ENCODE results near the gene C5orf15. TPM values are rescaled to one million over a fixed set of nuclear protein-coding genes. Genes with fewer than 3 reads are reported as not detected.
"Not testable (repeated sequence)": the region's sequence is repeated elsewhere in the genome, so short reads cannot be mapped to it uniquely, and the experiment has no call there.

The C5orf15 gene
- polyA plus RNA-seq, 5 donors, result 92.5 to 131 (median 126) TPM

GRCh38 chr5:133967698-133968203 lies 674 bp downstream of the C5orf15 start:
- DNase-seq, result no peak

DNA sequence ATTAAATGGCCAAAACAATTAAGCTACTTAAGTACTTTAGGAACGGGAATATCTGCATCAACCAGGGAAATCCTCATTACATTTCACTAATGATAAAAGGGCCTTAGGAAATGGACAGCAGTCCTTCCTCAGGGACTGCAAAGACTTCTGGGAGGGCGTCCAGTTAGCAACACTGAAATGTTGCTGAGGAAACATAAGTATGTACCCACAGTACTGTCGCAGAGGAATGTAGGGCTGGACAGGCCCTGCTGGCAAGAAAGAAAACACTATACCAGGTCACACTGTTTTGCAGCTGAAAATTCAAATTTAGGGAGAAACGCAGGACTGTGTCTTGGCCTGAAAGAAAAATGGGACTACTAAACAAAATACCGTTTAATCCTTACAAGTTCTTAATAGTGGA lies 1.3 kb downstream of the C5orf15 start:
- no peak for DNase-seq

GRCh38 chr5:133966090-133966489 lies 2.3 kb downstream of the C5orf15 start:
- DNase-seq, result no peak

- no peak for DNase-seq
These were observed 4.8 kb downstream of the C5orf15 start for GRCh38 chr5:133963493-133964128.

DNA sequence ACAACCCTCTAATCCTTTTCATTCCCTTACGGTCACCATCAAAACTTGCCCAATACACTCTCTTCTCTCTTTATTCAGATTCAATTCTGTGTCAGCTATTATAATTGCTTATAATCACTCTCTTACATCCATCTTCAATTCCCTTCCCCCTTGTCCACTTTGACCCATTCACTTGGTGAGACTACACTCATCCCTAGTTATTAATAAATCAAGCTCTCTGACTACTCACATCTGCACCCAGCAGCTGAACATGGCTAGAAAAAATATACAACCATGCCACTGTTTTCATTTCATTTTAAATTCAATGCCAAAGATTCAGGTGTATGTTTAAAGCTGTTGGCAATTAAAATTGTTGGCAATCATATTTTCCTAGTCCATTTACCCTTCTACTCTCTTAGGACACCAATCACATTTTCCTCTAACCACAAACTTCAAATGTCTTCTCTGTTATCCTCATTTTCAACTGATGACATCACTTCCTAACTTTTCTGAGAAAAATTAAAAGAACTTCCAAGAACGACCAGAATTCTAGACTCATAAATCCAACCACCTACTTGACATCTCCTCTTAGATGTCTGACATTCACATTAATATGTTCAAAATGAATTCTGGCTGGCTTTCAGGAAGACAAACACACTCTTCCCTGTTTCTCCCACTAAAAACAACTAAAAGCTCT lies 5.5 kb downstream of the C5orf15 start:
- no peak for DNase-seq

DNA sequence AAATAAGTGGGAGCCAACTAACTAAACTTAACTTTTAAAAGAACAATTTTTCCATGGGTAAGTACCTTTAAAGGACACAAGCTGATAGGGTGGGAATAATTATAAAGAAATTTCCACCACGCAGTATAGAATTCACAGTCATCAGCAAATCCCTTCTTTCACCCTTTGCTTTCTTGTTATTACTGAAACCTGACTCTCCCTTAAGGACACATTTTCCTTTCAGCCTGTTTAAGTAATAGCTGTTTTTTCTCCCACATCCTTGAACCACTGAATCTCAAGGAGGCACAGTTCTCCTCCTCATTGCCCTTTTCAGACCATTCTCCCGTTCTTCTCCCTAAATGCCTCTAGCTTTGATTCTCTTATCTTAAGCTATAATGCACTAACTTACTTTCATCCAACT lies 6.3 kb downstream of the C5orf15 start:
- DNase-seq, result no peak

DNA sequence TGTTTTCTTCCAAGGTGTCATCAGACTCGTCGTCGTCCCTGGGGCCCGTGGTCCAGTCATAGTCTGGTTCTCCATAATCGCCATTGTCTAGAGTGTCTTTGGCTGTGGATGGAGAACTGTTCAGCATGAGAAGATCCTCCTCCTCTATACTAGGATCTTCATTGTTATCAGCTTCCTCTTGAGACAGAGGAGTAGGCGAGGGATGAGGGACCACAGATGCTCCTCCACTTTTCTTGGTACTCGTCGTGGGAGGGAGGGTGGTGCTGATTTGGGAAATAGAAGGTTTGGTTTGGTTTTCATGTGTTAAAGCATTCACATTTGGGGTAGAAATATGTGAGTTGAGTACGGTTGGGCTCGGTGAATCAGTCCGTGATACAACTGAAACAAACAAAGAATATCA lies 8.8 kb downstream of the C5orf15 start:
- no peak for DNase-seq

DNA sequence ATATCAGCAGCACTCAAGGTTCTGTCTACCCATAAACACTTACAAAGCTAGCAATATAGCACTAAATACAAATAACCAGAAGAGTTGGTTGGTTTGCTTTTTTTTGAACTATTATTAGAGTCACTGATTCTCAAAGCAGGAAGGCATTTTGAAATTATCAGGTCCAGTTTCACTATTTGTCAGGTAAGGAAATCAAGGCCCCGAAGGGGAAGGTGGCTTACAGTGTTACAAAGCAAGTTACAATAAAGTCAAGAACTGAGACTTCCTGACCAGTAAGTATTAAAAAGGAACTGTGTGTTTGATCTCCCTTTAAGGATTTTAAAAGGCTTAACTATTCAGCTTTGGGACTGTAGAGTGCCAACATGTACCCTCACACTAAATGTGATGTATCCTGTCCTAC lies 10.8 kb downstream of the C5orf15 start:
- no peak for DNase-seq

DNA sequence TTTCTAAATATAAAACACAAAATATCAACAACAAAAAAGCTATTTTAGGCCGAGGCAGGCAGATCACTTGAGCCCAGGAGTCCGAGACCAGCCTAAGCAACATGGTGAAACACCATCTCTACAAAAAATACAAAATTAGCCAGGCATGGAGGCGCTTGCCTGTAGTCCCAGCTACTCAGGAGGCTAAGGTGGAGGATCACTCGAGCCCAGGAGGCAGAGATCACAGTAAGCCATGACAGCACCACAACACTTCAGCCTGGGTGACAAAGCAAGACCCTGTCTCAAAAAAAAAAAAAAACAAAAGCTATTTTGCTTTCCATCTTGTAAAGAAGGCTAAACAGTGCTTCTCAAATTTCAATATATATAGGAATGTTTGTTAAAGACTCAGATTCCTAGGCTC lies 11.3 kb downstream of the C5orf15 start:
- no peak for DNase-seq

GRCh38 chr5:133956196-133956595 lies 12.2 kb downstream of the C5orf15 start:
- DNase-seq, result not testable (repeated sequence)

DNA sequence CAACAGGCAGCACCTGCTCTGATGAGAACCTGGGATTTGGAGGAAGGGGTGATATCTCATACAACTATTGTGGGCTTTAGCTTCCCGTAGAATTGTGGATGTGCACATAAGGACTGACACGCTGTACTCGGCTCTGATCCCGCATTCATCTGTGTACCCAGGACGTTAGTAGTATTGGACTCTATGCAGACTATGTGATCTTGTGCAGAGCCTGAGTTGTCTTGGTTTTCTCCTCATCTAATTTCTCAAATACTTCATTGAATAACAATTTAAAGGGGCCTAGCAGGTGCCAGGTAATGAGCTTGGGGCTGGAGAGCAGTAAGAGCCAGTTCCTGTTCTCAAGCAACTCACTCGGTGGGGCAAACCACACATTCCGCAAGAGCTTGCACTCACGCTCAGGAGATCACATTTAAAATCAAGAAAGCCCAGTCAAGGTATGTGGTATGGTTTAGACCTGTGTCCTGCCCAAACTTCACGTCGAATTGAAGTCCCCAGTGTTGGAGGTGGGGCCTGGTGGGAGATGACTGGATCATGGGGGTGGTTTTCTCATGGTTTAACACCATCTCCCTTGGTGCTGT lies 14.8 kb downstream of the C5orf15 start:
- DNase-seq, result no peak

DNA sequence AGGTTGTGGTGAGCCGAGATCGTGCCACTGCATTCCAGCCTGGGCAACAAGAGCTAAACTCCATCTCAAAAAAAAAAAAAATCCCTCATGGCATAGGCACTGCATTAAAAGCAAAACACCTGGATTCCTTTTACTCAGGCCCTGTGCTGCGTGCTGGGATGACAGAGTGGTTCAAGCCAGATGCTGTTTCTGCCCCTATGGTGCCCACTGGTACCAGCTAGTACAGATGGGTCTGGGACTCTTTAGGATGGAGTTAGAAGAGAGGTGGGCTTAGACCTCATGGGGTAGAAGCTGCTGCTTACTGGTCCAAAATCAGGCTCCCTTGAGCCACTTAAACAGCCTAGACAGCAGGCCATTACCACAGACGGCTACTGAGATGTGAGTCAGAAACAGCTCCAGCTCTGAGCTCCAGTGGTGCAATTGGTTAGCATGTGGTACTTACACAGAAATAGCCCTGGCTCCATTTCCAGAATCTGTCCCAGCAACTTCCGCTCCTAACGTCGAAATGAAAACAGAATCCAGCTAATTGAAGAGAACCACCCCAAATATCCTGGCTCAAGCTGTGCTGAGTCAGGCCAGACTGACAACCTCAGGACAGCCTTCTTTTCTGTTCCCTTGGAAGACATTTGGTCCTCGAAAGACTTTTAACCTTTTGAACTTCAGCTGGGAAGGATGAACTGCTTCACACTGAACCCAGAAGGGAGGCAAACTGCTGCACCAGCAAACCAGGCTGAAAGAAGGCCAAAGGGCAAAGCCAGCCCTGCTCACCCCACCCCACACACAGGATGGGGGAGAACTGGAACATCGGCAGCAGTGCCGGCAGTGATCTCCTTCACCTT lies 15.5 kb downstream of the C5orf15 start:
- DNase-seq, result peak; percentile 69 to 77

DNA sequence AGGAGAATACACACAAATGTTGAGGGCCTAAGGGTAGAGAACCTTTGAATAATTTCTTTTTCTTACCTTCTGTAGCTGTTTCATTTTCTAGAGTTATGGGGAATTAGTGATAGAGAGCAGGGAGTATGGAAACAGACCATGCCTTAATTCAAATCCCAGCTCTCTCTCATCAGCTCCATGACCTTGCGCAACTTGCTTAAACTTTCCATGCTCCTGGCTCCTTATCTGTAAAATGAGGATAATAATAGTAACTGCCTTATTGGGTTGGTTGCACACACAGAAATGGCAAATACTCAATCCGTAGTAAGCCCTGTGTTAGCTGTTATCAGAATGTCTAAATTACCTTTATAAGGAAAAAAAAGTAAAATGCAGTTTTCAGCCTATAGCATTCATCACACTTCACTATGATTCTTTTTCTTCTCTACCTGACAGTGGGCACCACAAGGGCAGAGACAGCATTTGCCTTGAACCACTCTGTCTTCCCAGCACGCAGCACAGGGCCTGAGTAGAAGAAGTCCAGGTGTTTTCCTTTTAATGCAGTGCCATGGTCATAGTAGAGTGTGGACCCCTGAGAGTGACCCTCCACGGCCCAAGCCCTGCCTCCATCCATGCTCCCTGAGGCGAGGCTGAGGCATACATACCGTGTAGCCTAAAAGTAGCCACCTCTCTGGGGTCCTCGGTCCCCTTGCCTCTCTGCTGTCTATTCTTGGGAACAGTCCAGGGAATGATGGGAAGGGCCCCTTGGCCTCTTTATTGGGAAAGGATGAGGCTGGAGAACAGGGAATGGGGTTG lies 17.4 kb downstream of the C5orf15 start:
- DNase-seq, result peak; percentile 27 to 45

DNA sequence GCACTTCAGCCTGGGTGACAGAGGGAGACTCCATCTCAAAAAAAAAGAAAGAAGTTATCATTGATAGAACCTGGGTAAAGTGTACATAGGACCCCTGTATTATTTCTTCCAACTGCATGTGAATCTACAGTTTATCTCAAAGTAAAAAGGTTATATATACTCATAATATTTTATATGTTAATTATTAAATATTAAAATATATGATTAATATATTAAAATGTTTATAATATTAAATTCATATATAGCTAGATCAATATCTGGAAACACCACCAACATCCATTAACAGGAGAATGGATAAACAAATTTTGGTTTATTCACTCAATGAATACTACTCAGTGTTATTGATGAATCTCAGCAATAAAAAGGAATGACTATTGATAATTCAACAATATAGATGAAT lies 19.7 kb downstream of the C5orf15 start:
- no peak for DNase-seq

DNA sequence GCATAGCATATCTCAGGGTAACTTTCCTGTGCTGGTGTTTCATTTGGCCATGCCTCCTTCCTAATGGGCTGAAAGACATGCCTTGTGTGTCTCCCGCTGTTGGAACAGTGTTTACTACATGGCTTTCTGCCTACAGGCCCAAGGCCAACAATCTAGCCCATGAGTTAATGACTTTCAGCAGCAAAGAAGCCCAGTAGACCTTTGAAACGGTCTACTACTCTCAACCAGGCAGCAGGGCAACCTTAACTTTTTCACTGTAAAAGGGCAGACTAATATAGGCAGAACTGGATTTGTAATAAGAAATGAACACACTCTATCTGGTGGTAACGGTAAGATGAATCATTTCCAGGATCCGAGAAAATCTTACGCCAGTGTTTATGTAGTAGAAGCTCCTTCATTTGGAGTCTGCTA lies 21.0 kb downstream of the C5orf15 start:
- peak in 1 of 2 donors; percentile 38 for DNase-seq

DNA sequence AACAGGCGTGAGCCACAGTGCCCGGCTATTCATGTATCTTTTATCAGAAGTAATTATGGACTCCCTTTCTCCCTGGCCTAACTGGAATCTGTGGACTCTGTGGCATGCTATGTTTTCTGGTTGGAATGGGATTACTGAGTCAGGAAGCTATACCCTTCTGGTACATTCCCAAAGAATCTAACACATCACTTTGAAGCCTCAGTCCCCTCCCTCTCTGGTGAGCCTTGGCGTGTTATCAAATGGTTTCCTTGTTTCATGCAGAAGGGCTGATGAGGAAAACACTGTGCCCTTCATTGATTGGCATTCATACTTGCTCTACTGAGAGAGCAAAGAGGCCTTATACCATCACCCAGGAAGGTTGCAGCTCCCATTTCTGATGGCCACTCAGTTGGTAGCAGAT lies 22.9 kb downstream of the C5orf15 start:
- no peak for DNase-seq

DNA sequence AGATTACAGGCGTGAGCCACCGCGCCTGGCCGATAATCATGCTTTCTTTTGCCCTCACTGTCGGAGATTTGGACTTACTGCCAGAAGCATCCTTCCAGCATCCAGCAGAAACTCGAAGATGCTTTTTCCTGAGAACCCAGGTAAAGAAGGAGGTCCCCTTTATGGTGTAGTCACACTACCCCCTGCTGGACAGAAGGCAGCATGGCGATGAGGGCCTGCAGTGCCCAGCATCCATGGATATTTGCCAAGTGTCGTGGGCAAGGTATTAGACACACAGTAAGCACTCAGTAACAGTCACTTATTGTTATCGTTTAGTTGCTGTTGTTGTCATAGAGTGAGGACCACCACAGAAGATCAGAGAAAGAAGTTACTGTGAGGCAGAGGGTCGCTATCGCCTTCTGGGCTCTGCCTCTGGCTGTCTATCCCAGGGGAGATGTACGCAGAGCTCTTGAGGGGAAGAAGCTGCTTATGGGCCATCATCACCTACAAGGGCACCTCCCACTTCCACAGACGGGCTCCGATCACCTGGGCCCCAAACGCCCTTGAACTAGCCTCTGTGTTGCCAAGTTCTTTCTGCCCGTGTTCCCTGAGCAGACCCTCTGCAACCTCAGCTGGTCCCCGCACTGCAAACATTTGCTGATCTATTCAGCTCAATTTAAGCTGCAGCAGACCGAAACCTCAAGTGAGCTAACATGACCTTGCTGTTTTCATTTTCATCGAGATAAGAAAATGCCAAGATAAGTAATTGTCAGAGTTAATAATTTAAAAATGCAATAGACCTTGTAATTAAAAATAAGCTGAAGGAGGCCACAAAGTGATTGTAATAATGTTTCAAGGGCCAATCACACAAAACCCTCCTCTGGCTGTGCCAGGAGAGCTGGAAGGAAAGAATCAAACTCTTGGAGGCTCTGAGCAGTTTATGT lies 23.9 kb downstream of the C5orf15 start:
- peak; percentile 31 to 60 for DNase-seq

GRCh38 chr5:133943475-133943817 lies 25.0 kb downstream of the C5orf15 start:
- no peak for DNase-seq

GRCh38 chr5:133942614-133943474 lies 25.6 kb downstream of the C5orf15 start:
- DNase-seq, result no peak
